DLD1 (cell line): ENCODE results near the gene MZT2B.
"Not testable (repeated sequence)": the region's sequence is repeated elsewhere in the genome, so short reads cannot be mapped to it uniquely, and the experiment has no call there.

ENCODE experiments used
- in situ Hi-C: cut with HindIII; loops from 2 replicates; pipeline ENCODE4 v1.10.0; 2017; ENCODE audit warnings: low sequenced_read_pairs

The MZT2B gene

DNA sequence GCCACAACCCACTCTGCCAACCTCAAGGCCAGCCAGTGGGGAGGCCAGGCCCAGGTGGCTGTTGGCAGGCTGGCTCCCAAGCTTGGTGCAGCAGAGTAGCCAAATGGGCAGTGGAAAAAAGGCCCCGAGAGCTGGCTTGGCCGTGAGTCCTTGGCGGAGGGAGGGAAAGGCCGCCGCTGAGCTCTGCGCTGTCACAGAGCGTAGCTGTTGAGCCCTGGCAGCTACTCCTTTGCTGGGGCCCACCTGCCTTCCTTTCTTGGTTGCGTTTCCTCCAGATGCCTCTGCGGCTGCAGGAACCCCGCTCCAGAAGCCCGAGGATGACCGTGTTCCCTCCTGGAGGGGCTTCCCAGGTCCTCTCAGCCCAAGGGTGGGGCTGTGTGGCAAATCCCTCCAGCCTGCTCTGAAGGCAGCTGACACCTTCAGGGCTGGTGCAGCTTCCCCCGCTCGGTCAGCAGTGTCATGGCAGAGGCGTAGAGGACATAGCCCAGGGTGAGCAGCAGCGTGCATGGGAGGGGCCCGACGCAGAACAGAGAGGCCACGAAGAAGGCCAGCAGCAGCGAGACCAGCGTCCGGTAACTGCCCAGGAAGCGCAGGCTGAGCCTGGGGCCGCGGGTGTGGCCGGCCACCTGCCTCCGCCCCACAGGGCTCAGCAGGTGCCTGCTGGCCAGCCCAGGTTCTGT lies 29.8 kb upstream of the MZT2B start:
- in situ Hi-C loops = not testable (repeated sequence)

DNA sequence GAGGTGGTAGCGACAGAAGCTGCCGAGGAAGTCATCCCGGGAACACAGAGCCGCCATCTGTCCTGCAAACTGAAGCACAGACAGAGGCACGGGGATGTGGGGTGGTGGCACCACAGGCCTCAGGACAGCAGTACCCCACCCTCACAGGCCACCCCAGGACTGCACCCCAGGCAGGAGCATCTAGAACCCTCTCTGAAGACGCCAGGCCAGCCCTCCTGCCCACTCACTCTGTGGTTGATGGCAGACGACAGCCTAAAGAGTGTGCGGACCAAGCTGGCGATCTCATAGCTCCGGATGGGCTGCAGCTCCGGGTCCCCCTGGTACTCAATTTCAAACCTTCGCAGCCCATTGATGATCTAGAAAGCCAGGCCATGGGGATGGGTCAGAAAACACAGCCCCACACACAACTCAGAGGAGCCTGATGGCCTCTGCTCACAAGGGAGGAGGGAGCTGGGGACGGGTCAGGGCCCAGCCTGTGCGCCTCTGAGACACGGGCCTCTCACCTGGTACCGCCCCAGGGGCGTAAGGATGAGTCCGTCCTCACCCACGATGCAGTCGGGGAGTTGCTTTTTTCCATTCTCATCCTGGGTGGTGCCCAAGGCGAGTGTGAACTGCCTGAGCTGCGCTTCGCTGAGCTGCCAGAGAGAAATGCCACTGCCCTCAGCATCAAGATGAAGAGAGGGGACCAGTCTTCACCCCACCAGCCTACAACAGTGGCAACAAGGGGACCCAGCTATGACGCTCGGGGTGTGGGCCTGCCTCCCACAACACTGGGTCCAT lies 29.1 kb upstream of the MZT2B start:
- in situ Hi-C loops = no loop called here

DNA sequence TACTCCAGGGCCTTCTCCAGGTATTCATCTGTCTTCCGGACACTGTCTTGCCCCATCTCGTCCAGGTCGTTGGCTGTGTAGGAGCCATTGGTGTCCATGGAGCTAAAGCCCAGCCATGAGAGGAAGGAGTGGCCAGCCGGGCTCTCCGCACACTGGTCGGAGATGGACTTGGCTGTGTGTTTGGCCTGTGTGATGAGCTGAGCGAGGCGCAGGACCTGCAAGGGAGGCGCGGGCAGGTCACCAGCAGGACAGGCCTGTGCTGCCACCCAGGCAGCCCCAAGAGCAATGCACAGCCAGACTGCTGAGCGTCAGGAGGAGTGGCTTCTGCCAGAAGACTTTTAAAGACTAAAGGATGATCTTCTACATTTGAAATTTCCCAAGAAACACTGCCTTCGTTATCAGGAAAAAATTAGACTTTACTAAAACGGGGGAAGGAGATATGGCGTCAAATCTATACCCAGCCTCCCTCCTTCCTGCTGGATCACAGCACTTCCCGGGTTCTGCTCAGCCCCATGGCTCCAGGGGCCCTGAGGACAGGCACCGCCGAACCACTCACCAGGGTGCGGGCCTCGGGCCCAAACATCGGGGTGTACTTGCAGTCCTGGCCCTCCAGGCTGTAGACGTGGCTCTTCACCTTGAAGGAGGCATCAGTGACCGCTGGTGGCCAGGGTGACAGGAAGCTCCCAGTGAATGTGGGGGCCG lies 28.2 kb upstream of the MZT2B start:
- in situ Hi-C loops = not testable (repeated sequence)

DNA sequence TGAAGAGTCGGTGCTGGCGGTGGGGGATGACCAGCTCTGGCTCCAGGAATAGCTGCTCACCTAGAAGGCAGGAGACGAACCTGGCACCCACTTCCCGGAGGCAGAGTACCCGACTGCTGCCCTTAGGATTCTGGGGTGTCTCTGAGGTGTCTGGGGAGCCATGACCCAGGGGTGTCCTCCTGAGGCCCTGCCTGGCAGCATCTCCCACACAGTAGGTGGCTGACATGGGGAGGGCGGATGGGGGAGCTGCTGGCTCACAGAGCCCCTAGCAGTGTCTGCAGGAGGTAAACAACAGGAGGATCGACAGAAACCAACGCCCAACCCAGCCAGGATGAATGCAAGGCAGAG lies 27.7 kb upstream of the MZT2B start:
- in situ Hi-C loops = not testable (repeated sequence)

DNA sequence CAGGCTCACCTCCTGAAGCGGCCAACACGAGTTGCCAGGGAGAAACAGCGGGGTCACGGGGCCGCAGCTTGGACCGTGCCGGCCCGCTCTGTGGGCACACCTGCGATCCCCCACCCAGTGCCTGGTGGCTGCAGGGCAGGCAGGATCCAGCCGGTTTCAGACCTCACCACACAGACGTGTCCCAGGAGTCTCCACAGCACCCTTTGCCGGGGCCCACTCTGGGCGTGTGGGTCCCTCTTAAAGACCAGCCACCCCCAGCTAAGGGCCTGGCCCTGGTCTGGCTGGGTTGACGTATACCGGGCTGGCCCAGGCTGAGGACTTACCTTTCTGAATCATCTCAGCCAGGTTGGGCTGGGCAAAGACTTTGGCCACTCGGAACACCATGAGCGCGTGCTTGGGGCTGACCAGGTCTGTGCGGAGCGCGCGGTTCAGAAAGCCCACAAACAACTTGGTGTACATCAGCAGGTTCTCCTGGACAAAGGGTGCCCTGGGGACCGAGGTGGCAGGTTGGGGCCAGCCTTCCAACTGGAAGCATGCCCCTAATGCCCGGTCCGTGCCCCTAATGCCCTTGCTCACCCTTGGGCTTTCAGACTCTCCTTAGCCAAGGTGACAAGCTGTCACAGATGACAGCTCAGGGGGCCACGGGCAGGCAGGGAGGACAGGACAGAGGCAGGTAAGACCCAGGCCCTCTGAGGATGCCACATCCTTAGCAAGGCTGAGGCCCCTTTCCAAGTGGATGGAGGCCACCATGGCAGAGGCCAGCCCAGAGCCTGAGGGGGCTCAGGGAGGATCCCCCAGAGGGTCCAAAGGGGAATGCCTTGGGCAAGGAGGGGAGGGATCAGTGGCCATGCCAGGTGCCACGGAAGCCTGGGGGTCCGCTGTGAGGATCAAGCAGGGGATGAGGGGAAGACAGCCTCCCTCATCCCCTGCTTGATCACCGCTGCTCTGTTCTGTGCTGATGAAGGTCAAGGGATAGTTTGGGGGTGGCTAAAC lies 27.0 kb upstream of the MZT2B start:
- in situ Hi-C loops = no loop called here

DNA sequence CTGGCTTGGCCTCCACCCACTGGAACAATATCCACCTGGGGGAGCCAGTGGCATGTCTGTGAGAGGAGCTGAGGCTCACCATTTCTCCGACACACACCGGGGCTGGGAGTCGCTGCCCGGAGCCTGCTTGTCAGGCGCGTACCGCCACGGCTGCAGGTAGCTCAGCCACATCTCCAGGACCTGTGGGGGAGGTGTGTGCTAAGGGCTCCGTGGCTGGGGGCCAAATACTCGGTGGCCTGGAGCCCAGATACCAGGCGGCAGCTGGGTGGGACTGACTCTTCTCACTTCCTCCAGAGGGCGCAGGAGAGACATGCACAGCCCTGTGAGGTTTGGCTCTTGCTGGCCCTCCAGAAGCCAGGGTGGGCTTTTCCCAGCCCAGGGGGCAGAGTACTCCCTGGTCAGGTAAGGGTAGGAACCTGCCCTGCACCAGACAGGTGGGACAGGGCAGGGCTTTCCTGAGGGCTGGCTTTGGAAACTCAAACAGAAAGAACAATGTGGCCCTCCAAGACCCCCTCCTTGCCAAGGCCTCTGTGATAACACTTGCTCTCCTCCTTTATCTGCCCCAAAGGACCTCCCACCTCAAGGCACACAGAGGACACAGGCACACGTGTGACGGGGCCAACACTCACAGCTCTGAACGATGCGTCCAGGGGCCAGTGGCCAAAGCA lies 26.0 kb upstream of the MZT2B start:
- in situ Hi-C loops = not testable (repeated sequence)

DNA sequence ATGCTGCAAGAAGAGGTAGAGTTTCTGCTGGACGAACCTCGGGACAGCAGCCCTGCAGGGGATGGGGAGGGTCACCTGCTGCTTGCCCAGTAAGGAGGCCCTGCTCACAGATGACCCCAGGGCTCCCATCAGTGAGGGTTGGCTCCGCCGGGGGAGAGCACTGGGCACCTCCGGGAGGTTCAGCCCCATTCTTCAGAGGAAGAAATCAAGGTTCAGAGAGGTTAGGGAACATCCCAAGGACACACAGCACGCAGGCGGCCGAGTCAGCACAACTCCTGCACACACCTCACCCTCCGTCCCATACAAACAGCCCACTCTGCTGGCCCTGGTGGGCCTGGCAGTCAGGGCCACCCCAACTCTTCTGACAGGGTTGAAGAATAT lies 25.4 kb upstream of the MZT2B start:
- in situ Hi-C loops = no loop called here

DNA sequence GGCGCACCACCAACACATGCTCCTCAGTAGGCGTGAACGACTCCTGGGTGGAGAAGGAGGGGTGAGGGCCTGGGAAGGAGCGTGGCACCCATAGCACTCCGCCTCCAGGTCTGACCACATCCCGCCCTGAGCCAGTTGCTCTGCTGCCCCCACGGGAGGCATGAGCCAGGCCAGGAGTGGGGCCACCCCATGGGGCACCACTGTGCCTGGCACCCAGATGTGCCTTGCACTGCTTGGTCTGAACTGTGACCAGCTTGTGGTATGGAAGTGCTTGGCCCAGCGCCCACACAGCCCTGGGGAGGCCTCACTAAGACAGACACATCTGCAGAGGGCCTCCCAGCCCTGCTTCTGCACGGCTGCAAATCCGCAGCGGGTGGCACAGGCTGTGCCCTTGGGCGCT lies 24.7 kb upstream of the MZT2B start:
- in situ Hi-C loops = not testable (repeated sequence)

DNA sequence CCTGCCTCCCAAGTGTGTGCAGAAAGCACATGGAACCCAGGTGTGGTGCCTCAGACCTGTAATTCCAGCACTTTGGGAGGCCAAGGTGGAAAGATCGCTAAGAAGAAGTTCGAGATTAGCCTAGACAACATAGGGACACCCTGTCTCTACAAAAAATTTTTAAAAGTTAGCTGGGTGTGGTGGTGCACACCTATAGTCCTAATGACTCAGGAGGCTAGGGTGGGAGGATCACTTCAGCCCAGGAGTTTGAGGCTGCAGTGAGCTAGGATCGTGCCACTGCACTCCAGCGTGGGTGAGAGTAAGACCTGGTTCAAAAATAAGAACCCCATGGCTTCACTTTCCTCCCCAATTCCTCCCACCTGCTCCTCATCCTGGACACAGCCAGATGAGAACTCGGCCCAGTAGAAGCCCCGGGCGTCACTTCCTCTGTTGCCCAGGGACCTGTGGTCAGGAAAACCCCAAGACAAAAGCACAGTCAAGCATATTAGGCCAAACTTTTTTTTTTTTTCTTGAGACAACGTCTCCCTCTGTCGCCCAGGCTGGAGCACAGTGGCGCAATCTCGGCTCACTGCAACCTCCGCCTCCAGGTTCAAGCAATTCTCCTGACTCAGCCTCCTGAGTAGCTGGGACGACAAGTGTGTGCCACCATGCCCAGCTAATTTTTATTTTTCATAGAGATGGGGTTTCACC lies 24.1 kb upstream of the MZT2B start:
- in situ Hi-C loops = not testable (repeated sequence)

DNA sequence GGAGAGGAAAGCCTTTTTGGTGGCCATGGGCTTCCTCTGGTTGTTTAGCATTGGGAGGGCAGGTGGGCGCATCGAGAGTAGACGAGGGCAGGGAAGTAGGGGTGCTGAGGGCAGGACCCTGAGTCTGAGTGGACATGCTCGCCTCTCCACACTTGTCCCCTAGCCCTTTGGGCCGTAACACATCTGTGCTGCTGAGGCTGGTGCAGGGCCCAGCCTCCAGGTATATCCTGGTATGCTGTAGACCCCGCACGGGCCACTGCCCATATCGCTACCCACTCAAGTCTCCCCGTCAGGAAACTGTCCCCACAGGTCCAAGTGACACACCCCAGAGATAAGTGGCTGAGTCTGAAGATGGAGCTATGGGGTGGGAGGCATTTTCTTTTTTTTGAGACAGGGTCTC lies 23.4 kb upstream of the MZT2B start:
- in situ Hi-C loops = no loop called here

DNA sequence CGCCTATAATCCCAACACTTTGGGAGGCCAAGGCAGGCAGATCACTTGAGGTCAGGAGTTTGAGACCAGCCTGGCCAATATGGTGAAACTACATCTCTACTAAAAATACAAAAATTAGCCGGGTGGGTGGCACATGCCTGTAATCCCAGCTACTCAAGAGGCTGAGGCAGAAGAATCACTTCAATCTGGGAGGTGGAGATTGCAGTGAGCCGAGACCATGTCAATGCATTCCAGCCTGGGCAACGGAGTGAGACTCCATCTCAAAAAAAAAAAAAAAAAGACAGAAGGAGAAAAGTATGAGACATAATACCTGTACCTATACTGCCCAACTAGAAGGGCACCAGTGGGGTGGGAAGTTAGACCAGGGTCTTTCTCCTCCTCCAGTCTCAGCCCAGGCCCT lies 22.7 kb upstream of the MZT2B start:
- in situ Hi-C loops = not testable (repeated sequence)

DNA sequence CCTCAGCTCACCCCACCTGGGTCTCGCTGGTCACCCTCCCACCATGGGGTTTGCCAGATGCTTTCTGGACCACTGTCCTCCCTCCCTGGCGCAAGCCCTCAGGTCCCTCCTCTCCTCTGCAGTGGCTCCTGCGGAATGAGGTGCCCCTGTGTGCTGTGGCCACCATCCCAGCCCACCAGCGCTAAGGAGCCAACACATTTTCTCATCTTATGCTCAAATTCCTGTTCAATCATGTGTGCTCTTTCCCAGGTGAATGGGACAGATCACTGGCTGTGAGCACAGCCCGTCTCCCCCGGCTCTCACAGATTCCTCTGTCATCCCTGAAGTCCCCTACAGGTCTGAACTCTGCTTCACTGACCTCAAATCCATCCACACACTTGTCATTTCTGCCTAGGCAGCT lies 21.9 kb upstream of the MZT2B start:
- in situ Hi-C loops = no loop called here

DNA sequence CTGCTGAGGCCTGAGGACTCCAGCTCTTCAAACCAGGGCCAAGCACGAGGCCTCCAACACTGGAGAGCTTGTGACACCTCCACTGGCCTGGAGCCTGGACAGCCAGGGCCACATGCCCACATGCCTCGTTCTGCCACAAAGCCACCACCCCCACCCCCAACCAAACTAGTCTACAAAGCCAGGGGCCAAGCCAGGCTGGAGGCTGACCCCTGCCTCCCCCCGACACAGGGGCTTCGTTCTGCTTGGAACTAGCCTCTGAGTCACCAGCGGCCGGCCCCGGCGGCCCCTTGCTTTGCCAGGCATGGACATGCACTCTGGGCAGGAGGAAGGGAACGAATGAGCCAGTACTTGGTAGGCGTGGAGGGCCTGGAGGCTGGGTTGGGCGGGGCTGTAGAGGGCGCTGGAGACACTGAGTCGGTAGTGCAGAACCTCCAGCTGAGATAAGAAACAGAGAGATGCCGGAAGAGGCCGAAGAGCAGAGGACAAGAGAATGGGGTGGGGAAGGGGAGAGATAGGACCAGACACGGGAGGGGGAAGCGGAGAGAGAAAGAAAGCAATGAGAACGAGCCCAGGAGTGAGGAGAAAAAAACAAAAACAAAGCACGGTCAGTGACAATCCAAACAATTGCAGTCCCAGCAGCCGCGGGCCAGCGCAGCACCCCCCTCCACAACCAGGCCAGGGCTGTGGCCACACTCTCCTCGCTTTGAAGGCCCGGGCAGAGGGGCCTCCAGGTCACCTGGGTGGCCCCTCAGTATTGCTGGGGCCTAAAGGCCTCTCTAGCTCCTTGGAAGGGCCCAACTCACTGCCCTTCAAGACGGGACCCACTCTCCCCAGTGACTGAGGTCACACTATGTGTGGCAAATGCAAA lies 21.0 kb upstream of the MZT2B start:
- in situ Hi-C loops = not testable (repeated sequence)

DNA sequence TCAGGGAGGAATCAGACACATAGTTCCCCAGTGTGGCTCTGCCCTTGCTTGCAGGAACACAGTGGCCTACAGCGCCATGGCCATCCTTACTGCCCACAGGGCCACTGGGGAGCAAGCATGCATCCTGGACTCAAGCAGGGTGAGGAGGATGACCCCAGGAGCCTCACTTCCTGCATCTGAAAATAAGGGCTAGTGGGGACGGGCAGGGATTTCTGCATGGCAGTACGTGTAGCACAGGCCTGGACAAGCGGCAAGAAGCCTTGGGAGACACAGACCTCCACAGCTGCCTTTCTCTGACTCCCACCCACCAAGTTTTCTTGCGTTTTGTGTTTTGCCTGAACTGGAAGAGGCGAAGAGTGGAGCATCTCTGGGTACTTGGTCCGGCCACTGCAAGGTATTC lies 19.6 kb upstream of the MZT2B start:
- in situ Hi-C loops = not testable (repeated sequence)

DNA sequence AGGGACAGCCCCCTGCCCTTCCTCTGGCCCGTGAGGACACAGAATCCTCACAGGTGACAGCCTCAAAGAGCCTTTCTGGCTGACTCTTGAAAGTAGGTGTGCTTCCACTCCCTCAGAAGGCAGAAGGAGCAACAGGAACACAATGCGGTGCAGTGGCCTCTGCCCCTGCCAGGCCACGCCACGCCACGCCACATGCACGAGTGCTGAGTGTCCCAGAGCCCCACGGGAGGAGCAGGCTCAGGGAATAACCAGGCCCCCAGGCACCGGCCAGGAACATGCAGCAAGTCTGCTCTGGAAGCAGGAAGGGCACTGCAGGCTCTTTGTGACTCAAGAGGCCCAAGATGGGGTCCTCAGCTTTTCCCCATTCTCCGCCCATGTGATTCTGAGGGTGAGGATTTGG lies 19.1 kb upstream of the MZT2B start:
- in situ Hi-C loops = no loop called here

DNA sequence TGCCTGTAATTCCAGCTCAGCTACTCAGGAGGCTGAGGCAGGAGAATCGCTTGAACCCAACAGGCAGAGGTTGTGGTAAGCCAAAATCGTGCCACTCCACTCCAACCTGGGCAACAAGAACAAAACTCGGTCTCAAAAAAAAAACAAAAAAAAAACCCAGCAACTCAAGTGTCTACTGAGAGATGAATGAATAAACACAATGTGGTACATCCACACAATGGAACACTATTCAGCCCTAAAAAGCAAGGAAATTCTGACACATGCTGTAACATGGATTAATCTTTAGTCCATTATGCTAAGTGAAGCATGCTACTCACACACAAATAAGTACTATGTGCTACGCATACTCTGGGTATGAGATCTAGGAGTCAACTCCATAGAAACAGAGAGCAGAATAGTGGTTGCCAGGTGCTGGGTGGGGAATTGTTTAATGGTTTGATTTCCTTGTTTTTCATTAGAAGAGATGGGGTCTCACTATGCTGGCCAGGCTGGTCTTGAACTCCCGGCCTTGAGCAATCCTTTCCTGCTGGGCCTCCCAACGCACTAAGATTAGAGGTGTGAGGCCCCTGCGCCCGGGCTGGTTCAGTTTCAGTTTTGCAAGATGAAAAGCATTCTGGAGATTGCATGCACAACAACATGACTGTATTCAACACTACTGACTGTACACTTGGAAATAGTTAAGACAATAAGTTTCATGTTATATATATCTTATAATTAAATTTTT lies 16.6 kb upstream of the MZT2B start:
- in situ Hi-C loops = no loop called here

DNA sequence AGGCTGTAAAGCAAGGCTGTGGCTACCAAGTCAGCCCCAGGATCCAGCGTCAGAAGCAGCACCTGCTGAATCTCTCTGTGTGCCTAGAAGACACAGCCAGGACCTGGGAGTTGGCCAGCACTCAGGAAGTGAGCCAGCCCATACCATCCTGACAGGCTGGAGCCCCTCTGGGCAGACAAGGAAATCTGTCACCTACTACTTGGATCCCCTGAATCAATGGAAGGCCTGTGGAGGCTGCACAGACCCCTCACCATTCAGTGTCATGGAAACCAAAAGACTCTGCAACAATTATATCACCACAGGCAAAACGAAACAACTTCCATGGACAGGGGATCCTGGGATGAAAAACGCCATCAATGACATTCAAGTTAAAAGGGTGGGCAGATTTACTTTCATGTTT lies 15.5 kb upstream of the MZT2B start:
- in situ Hi-C loops = not testable (repeated sequence)

DNA sequence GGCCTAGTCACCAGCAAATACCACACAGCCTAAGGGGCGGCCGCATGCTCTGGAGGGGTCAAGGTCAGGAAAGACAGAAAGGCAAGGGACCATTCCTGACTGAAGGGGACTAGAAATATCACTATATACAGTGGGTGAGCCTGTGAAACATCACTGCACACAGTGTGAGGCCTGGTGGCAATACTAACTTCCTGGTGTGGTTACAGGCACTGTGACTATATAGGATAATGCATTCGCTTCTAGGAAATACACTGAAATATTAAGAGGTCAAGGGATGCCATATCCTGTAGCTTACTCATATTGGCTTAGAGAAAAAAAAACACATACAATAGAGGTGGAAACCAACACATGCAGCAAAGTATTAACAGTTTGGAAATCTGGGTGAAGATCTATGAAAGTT lies 12.9 kb upstream of the MZT2B start:
- in situ Hi-C loops = not testable (repeated sequence)
